RWPE2 (cell line): Measurements from ENCODE around the gene HUNK.

Source experiments
- ATAC-seq: fragments of 200-7000 bp; cut with Tn5 transposase; 3 replicates; pipeline ENCODE4 v1.9.1; 2021; ENCODE audit warnings: low read depth
- DNase-seq: peaks from one replicate; pipeline ENCODE4 v3.0.0-alpha.2; 2020; ENCODE audit warnings: low spot score
- H3K27ac ChIP-seq: fragments of 450-650 bp; 2 replicates; pipeline ENCODE4 v1.5.1; 2017; ENCODE audit warnings: mild to moderate bottlenecking; ENCODE audit not compliant: poor library complexity, severe bottlenecking
- H3K27me3 ChIP-seq: fragments of 250-450 bp; sonication (Bioruptor Pico); 2 replicates; pipeline ENCODE4 v1.5.1; 2021; ENCODE audit warnings: mild to moderate bottlenecking, moderate library complexity; ENCODE audit not compliant: insufficient read depth, poor library complexity, severe bottlenecking
- H3K36me3 ChIP-seq: fragments of 250-450 bp; sonication (Bioruptor Pico); 2 replicates; pipeline ENCODE4 v1.5.1; 2020; ENCODE audit warnings: low read depth, mild to moderate bottlenecking, moderate library complexity
- H3K4me1 ChIP-seq: fragments of 250-450 bp; sonication (Bioruptor Pico); 2 replicates; pipeline ENCODE4 v1.5.1; 2021; ENCODE audit warnings: mild to moderate bottlenecking, moderate library complexity; ENCODE audit not compliant: insufficient read depth, poor library complexity, severe bottlenecking
- H3K4me3 ChIP-seq: fragments of 250-450 bp; sonication (Bioruptor Pico); 2 replicates; pipeline ENCODE4 v1.5.1; 2021; ENCODE audit warnings: mild to moderate bottlenecking, moderate library complexity; ENCODE audit not compliant: severe bottlenecking
- H3K9me3 ChIP-seq: fragments of 250-450 bp; sonication (Bioruptor Pico); 2 replicates; pipeline ENCODE4 v1.5.1; 2021; ENCODE audit warnings: mild to moderate bottlenecking, moderate library complexity; ENCODE audit not compliant: severe bottlenecking
- TF ChIP-seq, protein P1 (sequence below): fragments of 450-650 bp; IDR thresholded peaks from one replicate; pipeline ENCODE4 v1.5.1; 2017; ENCODE audit warnings: mild to moderate bottlenecking, moderate library complexity; ENCODE audit not compliant: poor library complexity, severe bottlenecking

The HUNK gene

DNA sequence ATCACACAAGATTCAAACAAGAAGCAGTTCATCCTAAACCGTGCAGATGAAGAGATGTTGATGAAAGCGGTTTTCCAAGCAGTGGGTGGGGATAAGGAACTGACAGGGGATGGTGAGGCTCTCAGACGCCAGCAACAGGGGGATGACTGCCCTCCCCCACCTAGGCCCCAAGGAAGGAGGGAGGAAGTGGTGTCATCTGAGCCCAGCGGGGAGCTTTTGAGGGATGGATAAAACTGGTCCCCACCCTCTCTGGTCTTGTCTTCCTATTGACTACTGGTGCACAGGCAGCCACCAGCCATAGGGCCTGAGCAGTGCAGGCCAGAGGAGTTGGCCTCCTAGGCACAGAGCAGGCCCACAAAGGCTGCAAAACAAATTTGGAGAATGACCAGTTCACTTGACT lies 175.5 kb downstream of the HUNK start:
- H3K27me3 ChIP-seq, result no peaks in the 10 kb centered on the region
- H3K27ac ChIP-seq, result no peak overlapping the region
- no peaks in the 10 kb centered on the region for H3K4me1 ChIP-seq
- no peak overlapping the region for H3K4me3 ChIP-seq
- DNase-seq, result no peak
- no peaks in the 10 kb centered on the region for H3K9me3 ChIP-seq
- no peaks in the 10 kb centered on the region for H3K36me3 ChIP-seq
- TF ChIP-seq, protein P1, sequence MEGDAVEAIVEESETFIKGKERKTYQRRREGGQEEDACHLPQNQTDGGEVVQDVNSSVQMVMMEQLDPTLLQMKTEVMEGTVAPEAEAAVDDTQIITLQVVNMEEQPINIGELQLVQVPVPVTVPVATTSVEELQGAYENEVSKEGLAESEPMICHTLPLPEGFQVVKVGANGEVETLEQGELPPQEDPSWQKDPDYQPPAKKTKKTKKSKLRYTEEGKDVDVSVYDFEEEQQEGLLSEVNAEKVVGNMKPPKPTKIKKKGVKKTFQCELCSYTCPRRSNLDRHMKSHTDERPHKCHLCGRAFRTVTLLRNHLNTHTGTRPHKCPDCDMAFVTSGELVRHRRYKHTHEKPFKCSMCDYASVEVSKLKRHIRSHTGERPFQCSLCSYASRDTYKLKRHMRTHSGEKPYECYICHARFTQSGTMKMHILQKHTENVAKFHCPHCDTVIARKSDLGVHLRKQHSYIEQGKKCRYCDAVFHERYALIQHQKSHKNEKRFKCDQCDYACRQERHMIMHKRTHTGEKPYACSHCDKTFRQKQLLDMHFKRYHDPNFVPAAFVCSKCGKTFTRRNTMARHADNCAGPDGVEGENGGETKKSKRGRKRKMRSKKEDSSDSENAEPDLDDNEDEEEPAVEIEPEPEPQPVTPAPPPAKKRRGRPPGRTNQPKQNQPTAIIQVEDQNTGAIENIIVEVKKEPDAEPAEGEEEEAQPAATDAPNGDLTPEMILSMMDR, result no peak
- no peak for ATAC-seq
